Measurements from ENCODE around the gene MAP4K3. TPM values are rescaled to one million over a fixed set of nuclear protein-coding genes. Genes with fewer than 3 reads are reported as not detected.

The MAP4K3 gene
- total RNA-seq (ENCODE audit: unreplicated experiment): 48.1 TPM
- long read RNA-seq, partial matches to known transcripts: 0 of 1 reads
- long read RNA-seq, other reads (novel, unspliced or antisense): 1 of 1 reads

- no peak for TF ChIP-seq CTCF (IDR thresholded peaks at IDR 0.05; ENCODE audit: partially characterized antibody, unreplicated experiment)
- no peaks in the 10 kb centered on the region for H3K36me3 Mint-ChIP-seq (ENCODE audit: unreplicated experiment)
- H3K27ac Mint-ChIP-seq (ENCODE audit: unreplicated experiment): peak within 1 kb of the TSS; percentile 96
- H3K4me1 Mint-ChIP-seq (ENCODE audit: low read depth, unreplicated experiment): peaks cover 24% of the 10 kb centered on the region
- DNase-seq: peak; percentile 94
- H3K27me3 Mint-ChIP-seq (ENCODE audit: unreplicated experiment): peaks cover 3% of the 10 kb centered on the region
- H3K9me3 Mint-ChIP-seq (ENCODE audit: unreplicated experiment): peaks cover 7% of the 10 kb centered on the region
- H3K4me3 Mint-ChIP-seq (ENCODE audit: unreplicated experiment): peak within 1 kb of the TSS; percentile 86
Observed at GRCh38 chr2:39436592-39437521, at the start of gene MAP4K3. Gene MAP4K3, minus strand, starts transcription at chr2:39437285. Its CDS starts 298 bp downstream, at chr2:39436987.

GRCh38 chr2:39486071-39486470 lies 49.0 kb upstream of the MAP4K3 start:
- no peak for DNase-seq
- Mint-ChIP-seq H3K4me1 (ENCODE audit: low read depth, unreplicated experiment) (no peaks in the 10 kb centered on the region), H3K27ac (ENCODE audit: unreplicated experiment) (no peak overlapping the region), H3K36me3 (ENCODE audit: unreplicated experiment) (no peaks in the 10 kb centered on the region), H3K9me3 (ENCODE audit: unreplicated experiment) (peaks cover 4% of the 10 kb centered on the region), H3K27me3 (ENCODE audit: unreplicated experiment) (peaks cover 3% of the 10 kb centered on the region), H3K4me3 (ENCODE audit: unreplicated experiment) (no peak overlapping the region)
- no peak for TF ChIP-seq CTCF (IDR thresholded peaks at IDR 0.05; ENCODE audit: partially characterized antibody, unreplicated experiment)

GRCh38 chr2:39484620-39485495 lies 47.8 kb upstream of the MAP4K3 start:
- no peak overlapping the region for H3K27ac Mint-ChIP-seq (ENCODE audit: unreplicated experiment)
- no peak overlapping the region for H3K4me3 Mint-ChIP-seq (ENCODE audit: unreplicated experiment)
- TF ChIP-seq CTCF (IDR thresholded peaks at IDR 0.05; ENCODE audit: partially characterized antibody, unreplicated experiment): no peak
- H3K36me3 Mint-ChIP-seq (ENCODE audit: unreplicated experiment): no peaks in the 10 kb centered on the region
- no peaks in the 10 kb centered on the region for H3K4me1 Mint-ChIP-seq (ENCODE audit: low read depth, unreplicated experiment)
- H3K9me3 Mint-ChIP-seq (ENCODE audit: unreplicated experiment): peaks cover 4% of the 10 kb centered on the region
- no peak for DNase-seq
- peaks cover 3% of the 10 kb centered on the region for H3K27me3 Mint-ChIP-seq (ENCODE audit: unreplicated experiment)

GRCh38 chr2:39484206-39484605 lies 47.1 kb upstream of the MAP4K3 start:
- H3K4me3 Mint-ChIP-seq (ENCODE audit: unreplicated experiment): no peak overlapping the region
- DNase-seq: no peak
- peaks cover 2% of the 10 kb centered on the region for H3K27me3 Mint-ChIP-seq (ENCODE audit: unreplicated experiment)
- peaks cover 4% of the 10 kb centered on the region for H3K9me3 Mint-ChIP-seq (ENCODE audit: unreplicated experiment)
- no peak overlapping the region for H3K27ac Mint-ChIP-seq (ENCODE audit: unreplicated experiment)
- H3K4me1 Mint-ChIP-seq (ENCODE audit: low read depth, unreplicated experiment): no peaks in the 10 kb centered on the region
- no peaks in the 10 kb centered on the region for H3K36me3 Mint-ChIP-seq (ENCODE audit: unreplicated experiment)
- no peak for TF ChIP-seq CTCF (IDR thresholded peaks at IDR 0.05; ENCODE audit: partially characterized antibody, unreplicated experiment)
